Measurements from ENCODE around the gene CT47C1. TPM values are rescaled to one million over a fixed set of nuclear protein-coding genes. Genes with fewer than 3 reads are reported as not detected.

The CT47C1 gene
- polyA plus RNA-seq, 4 donors, result not detected

- H3K36me3 ChIP-seq (ENCODE audit: control insufficient read depth in 3 of 3, insufficient read depth in 2 of 3, low read depth in 1 of 3, low read length in 3 of 3), result no peaks in the 10 kb centered on the region
- H3K27ac ChIP-seq (ENCODE audit: low read depth in 1 of 3, low read length in 2 of 3), result no peak overlapping the region
- H3K27me3 ChIP-seq (ENCODE audit: control insufficient read depth in 3 of 3, insufficient read depth in 3 of 3, low read length in 3 of 3), result no peaks in the 10 kb centered on the region
- H3K4me3 ChIP-seq (ENCODE audit: low read depth in 1 of 3, low read length in 3 of 3), result no peak overlapping the region
- WGBS, 3 donors, result 63 to 86% (median 82%) methylated on average over 3 of the region's 3 CpGs
- DNase-seq (no peak), FAIRE-seq (no peak)
- no peaks in the 10 kb centered on the region for H3K9me3 ChIP-seq (ENCODE audit: control insufficient read depth in 2 of 2, insufficient read depth in 1 of 2, low read depth in 1 of 2, low read length in 1 of 2)
- H3K4me1 ChIP-seq (ENCODE audit: control insufficient read depth in 3 of 3, insufficient read depth in 2 of 3, low read depth in 1 of 3, low read length in 2 of 3), result no peaks in the 10 kb centered on the region
Measured at GRCh38 chrX:119084766-119085165, 12.0 kb downstream of the CT47C1 start.

GRCh38 chrX:119087121-119087520 lies 14.3 kb downstream of the CT47C1 start:
- H3K4me3 ChIP-seq (ENCODE audit: low read depth in 1 of 3, low read length in 3 of 3), result no peak overlapping the region
- WGBS, 3 donors, result 50 to 88% (median 88%) methylated on average over 1 of the region's 1 CpG

GRCh38 chrX:119089619-119090018 lies 16.8 kb downstream of the CT47C1 start:
- Histone ChIP-seq H3K4me1 (ENCODE audit: control insufficient read depth in 3 of 3, insufficient read depth in 2 of 3, low read depth in 1 of 3, low read length in 2 of 3) (no peaks in the 10 kb centered on the region), H3K27ac (ENCODE audit: low read depth in 1 of 3, low read length in 2 of 3) (no peak overlapping the region), H3K4me3 (ENCODE audit: low read depth in 1 of 3, low read length in 3 of 3) (no peak overlapping the region), H3K36me3 (ENCODE audit: control insufficient read depth in 3 of 3, insufficient read depth in 2 of 3, low read depth in 1 of 3, low read length in 3 of 3) (no peaks in the 10 kb centered on the region), H3K9me3 (ENCODE audit: control insufficient read depth in 2 of 2, insufficient read depth in 1 of 2, low read depth in 1 of 2, low read length in 1 of 2) (no peaks in the 10 kb centered on the region), H3K27me3 (ENCODE audit: control insufficient read depth in 3 of 3, insufficient read depth in 3 of 3, low read length in 3 of 3) (no peaks in the 10 kb centered on the region)
- no peak for FAIRE-seq
- DNase-seq, result no peak
- WGBS, 3 donors, result 86 to 89% (median 87%) methylated on average over 1 of the region's 1 CpG

More at GRCh38 chrX:119087121-119087520, 14.3 kb downstream of the CT47C1 start:
- DNase-seq, result no peak
- Histone ChIP-seq H3K9me3 (ENCODE audit: control insufficient read depth in 2 of 2, insufficient read depth in 1 of 2, low read depth in 1 of 2, low read length in 1 of 2) (no peaks in the 10 kb centered on the region), H3K27me3 (ENCODE audit: control insufficient read depth in 3 of 3, insufficient read depth in 3 of 3, low read length in 3 of 3) (no peaks in the 10 kb centered on the region), H3K4me1 (ENCODE audit: control insufficient read depth in 3 of 3, insufficient read depth in 2 of 3, low read depth in 1 of 3, low read length in 2 of 3) (no peaks in the 10 kb centered on the region), H3K27ac (ENCODE audit: low read depth in 1 of 3, low read length in 2 of 3) (no peak overlapping the region), H3K36me3 (ENCODE audit: control insufficient read depth in 3 of 3, insufficient read depth in 2 of 3, low read depth in 1 of 3, low read length in 3 of 3) (no peaks in the 10 kb centered on the region)
- no peak for FAIRE-seq

- H3K4me3 ChIP-seq (ENCODE audit: low read depth in 1 of 3, low read length in 3 of 3), result no peak overlapping the region
- H3K9me3 ChIP-seq (ENCODE audit: control insufficient read depth in 2 of 2, insufficient read depth in 1 of 2, low read depth in 1 of 2, low read length in 1 of 2), result no peaks in the 10 kb centered on the region
- WGBS, 3 donors, result 69 to 91% (median 90%) methylated on average over 1 of the region's 1 CpG
- no peak overlapping the region for H3K27ac ChIP-seq (ENCODE audit: low read depth in 1 of 3, low read length in 2 of 3)
- no peaks in the 10 kb centered on the region for H3K27me3 ChIP-seq (ENCODE audit: control insufficient read depth in 3 of 3, insufficient read depth in 3 of 3, low read length in 3 of 3)
- no peaks in the 10 kb centered on the region for H3K36me3 ChIP-seq (ENCODE audit: control insufficient read depth in 3 of 3, insufficient read depth in 2 of 3, low read depth in 1 of 3, low read length in 3 of 3)
- no peak for FAIRE-seq
- H3K4me1 ChIP-seq (ENCODE audit: control insufficient read depth in 3 of 3, insufficient read depth in 2 of 3, low read depth in 1 of 3, low read length in 2 of 3), result no peaks in the 10 kb centered on the region
- no peak for DNase-seq
Measured at GRCh38 chrX:119090627-119091026, 17.8 kb downstream of the CT47C1 start.

- Histone ChIP-seq H3K4me1 (ENCODE audit: control insufficient read depth in 3 of 3, insufficient read depth in 2 of 3, low read depth in 1 of 3, low read length in 2 of 3) (no peaks in the 10 kb centered on the region), H3K27ac (ENCODE audit: low read depth in 1 of 3, low read length in 2 of 3) (no peak overlapping the region), H3K27me3 (ENCODE audit: control insufficient read depth in 3 of 3, insufficient read depth in 3 of 3, low read length in 3 of 3) (no peaks in the 10 kb centered on the region), H3K9me3 (ENCODE audit: control insufficient read depth in 2 of 2, insufficient read depth in 1 of 2, low read depth in 1 of 2, low read length in 1 of 2) (no peaks in the 10 kb centered on the region), H3K36me3 (ENCODE audit: control insufficient read depth in 3 of 3, insufficient read depth in 2 of 3, low read depth in 1 of 3, low read length in 3 of 3) (no peaks in the 10 kb centered on the region), H3K4me3 (ENCODE audit: low read depth in 1 of 3, low read length in 3 of 3) (no peak overlapping the region)
- 58 to 67% (median 63%) methylated on average over 7 of the region's 7 CpGs for WGBS, 3 donors
- DNase-seq (no peak), FAIRE-seq (no peak)
Measured at GRCh38 chrX:119093991-119094735, 21.4 kb downstream of the CT47C1 start.

GRCh38 chrX:119094819-119095218 lies 22.0 kb downstream of the CT47C1 start:
- Histone ChIP-seq H3K9me3 (ENCODE audit: control insufficient read depth in 2 of 2, insufficient read depth in 1 of 2, low read depth in 1 of 2, low read length in 1 of 2) (no peaks in the 10 kb centered on the region), H3K4me3 (ENCODE audit: low read depth in 1 of 3, low read length in 3 of 3) (no peak overlapping the region), H3K27ac (ENCODE audit: low read depth in 1 of 3, low read length in 2 of 3) (no peak overlapping the region), H3K36me3 (ENCODE audit: control insufficient read depth in 3 of 3, insufficient read depth in 2 of 3, low read depth in 1 of 3, low read length in 3 of 3) (no peaks in the 10 kb centered on the region), H3K27me3 (ENCODE audit: control insufficient read depth in 3 of 3, insufficient read depth in 3 of 3, low read length in 3 of 3) (no peaks in the 10 kb centered on the region), H3K4me1 (ENCODE audit: control insufficient read depth in 3 of 3, insufficient read depth in 2 of 3, low read depth in 1 of 3, low read length in 2 of 3) (no peaks in the 10 kb centered on the region)
- no peak for DNase-seq
- WGBS, 3 donors, result 49 to 78% (median 56%) methylated on average over 3 of the region's 3 CpGs
- FAIRE-seq, result no peak

- no peaks in the 10 kb centered on the region for H3K36me3 ChIP-seq (ENCODE audit: control insufficient read depth in 3 of 3, insufficient read depth in 2 of 3, low read depth in 1 of 3, low read length in 3 of 3)
- no peaks in the 10 kb centered on the region for H3K27me3 ChIP-seq (ENCODE audit: control insufficient read depth in 3 of 3, insufficient read depth in 3 of 3, low read length in 3 of 3)
- no peak overlapping the region for H3K27ac ChIP-seq (ENCODE audit: low read depth in 1 of 3, low read length in 2 of 3)
- H3K4me1 ChIP-seq (ENCODE audit: control insufficient read depth in 3 of 3, insufficient read depth in 2 of 3, low read depth in 1 of 3, low read length in 2 of 3), result no peaks in the 10 kb centered on the region
- no peak overlapping the region for H3K4me3 ChIP-seq (ENCODE audit: low read depth in 1 of 3, low read length in 3 of 3)
- H3K9me3 ChIP-seq (ENCODE audit: control insufficient read depth in 2 of 2, insufficient read depth in 1 of 2, low read depth in 1 of 2, low read length in 1 of 2), result no peaks in the 10 kb centered on the region
- FAIRE-seq, result no peak
- DNase-seq, result no peak
Measured at GRCh38 chrX:119095936-119096335, 23.1 kb downstream of the CT47C1 start.

- FAIRE-seq (no peak), DNase-seq (no peak)
Measured at GRCh38 chrX:119101168-119101567, 28.4 kb downstream of the CT47C1 start.

GRCh38 chrX:119105826-119106225 lies 33.0 kb downstream of the CT47C1 start:
- no peaks in the 10 kb centered on the region for H3K36me3 ChIP-seq (ENCODE audit: control insufficient read depth in 3 of 3, insufficient read depth in 2 of 3, low read depth in 1 of 3, low read length in 3 of 3)
- no peak overlapping the region for H3K27ac ChIP-seq (ENCODE audit: low read depth in 1 of 3, low read length in 2 of 3)
- no peaks in the 10 kb centered on the region for H3K9me3 ChIP-seq (ENCODE audit: control insufficient read depth in 2 of 2, insufficient read depth in 1 of 2, low read depth in 1 of 2, low read length in 1 of 2)
- H3K4me3 ChIP-seq (ENCODE audit: low read depth in 1 of 3, low read length in 3 of 3), result no peak overlapping the region
- H3K27me3 ChIP-seq (ENCODE audit: control insufficient read depth in 3 of 3, insufficient read depth in 3 of 3, low read length in 3 of 3), result no peaks in the 10 kb centered on the region
- DNase-seq, result no peak
- H3K4me1 ChIP-seq (ENCODE audit: control insufficient read depth in 3 of 3, insufficient read depth in 2 of 3, low read depth in 1 of 3, low read length in 2 of 3), result no peaks in the 10 kb centered on the region
- FAIRE-seq, result no peak

More at GRCh38 chrX:119101168-119101567, 28.4 kb downstream of the CT47C1 start:
- WGBS, 3 donors, result 55 to 80% (median 73%) methylated on average over 1 of the region's 1 CpG
- H3K27ac ChIP-seq (ENCODE audit: low read depth in 1 of 3, low read length in 2 of 3), result no peak overlapping the region
- no peaks in the 10 kb centered on the region for H3K27me3 ChIP-seq (ENCODE audit: control insufficient read depth in 3 of 3, insufficient read depth in 3 of 3, low read length in 3 of 3)
- H3K9me3 ChIP-seq (ENCODE audit: control insufficient read depth in 2 of 2, insufficient read depth in 1 of 2, low read depth in 1 of 2, low read length in 1 of 2), result no peaks in the 10 kb centered on the region
- H3K4me1 ChIP-seq (ENCODE audit: control insufficient read depth in 3 of 3, insufficient read depth in 2 of 3, low read depth in 1 of 3, low read length in 2 of 3), result no peaks in the 10 kb centered on the region
- H3K36me3 ChIP-seq (ENCODE audit: control insufficient read depth in 3 of 3, insufficient read depth in 2 of 3, low read depth in 1 of 3, low read length in 3 of 3), result no peaks in the 10 kb centered on the region
- H3K4me3 ChIP-seq (ENCODE audit: low read depth in 1 of 3, low read length in 3 of 3), result no peak overlapping the region

Data from small intestine (tissue), 7 donors.